ENCODE results near the gene HSPA1B.
"Not testable (repeated sequence)": the region's sequence is repeated elsewhere in the genome, so short reads cannot be mapped to it uniquely, and the experiment has no call there.

The HSPA1B gene

GRCh38 chr6:31826793-31827285 lies 699 bp upstream of the HSPA1B start:
- DNase-seq (ENCODE audit: low read depth in 1 of 2, low spot score in 1 of 2) = no peak

GRCh38 chr6:31829633-31830283 lies 2.2 kb downstream of the HSPA1B start:
- DNase-seq (ENCODE audit: low read depth in 1 of 2, low spot score in 1 of 2) = no peak

GRCh38 chr6:31830886-31831335 lies 3.4 kb downstream of the HSPA1B start:
- no peak for DNase-seq (ENCODE audit: low read depth in 1 of 2, low spot score in 1 of 2)

- no peak for DNase-seq (ENCODE audit: low read depth in 1 of 2, low spot score in 1 of 2)
Measured at GRCh38 chr6:31831350-31832215, 4.0 kb downstream of the HSPA1B start.

GRCh38 chr6:31834367-31835250 lies 7.1 kb downstream of the HSPA1B start:
- DNase-seq (ENCODE audit: low read depth in 1 of 2, low spot score in 1 of 2) = peak; percentile 66 to 67

GRCh38 chr6:31836047-31836473 lies 8.5 kb downstream of the HSPA1B start:
- no peak for DNase-seq (ENCODE audit: low read depth in 1 of 2, low spot score in 1 of 2)

- DNase-seq (ENCODE audit: low read depth in 1 of 2, low spot score in 1 of 2) = no peak
Measured at GRCh38 chr6:31836474-31837368, 9.2 kb downstream of the HSPA1B start.

GRCh38 chr6:31837369-31838113 lies 10.0 kb downstream of the HSPA1B start:
- no peak for DNase-seq (ENCODE audit: low read depth in 1 of 2, low spot score in 1 of 2)

GRCh38 chr6:31838114-31838553 lies 10.6 kb downstream of the HSPA1B start:
- DNase-seq (ENCODE audit: low read depth in 1 of 2, low spot score in 1 of 2) = not testable (repeated sequence)

- no peak for DNase-seq (ENCODE audit: low read depth in 1 of 2, low spot score in 1 of 2)
Measured at GRCh38 chr6:31838968-31839367, 11.4 kb downstream of the HSPA1B start.

- not testable (repeated sequence) for DNase-seq (ENCODE audit: low read depth in 1 of 2, low spot score in 1 of 2)
Measured at GRCh38 chr6:31839779-31840126, 12.2 kb downstream of the HSPA1B start.

- no peak for DNase-seq (ENCODE audit: low read depth in 1 of 2, low spot score in 1 of 2)
Measured at GRCh38 chr6:31842053-31842452, 14.5 kb downstream of the HSPA1B start.

GRCh38 chr6:31844507-31844906 lies 17.0 kb downstream of the HSPA1B start:
- no peak for DNase-seq (ENCODE audit: low read depth in 1 of 2, low spot score in 1 of 2)

- DNase-seq (ENCODE audit: low read depth in 1 of 2, low spot score in 1 of 2) = no peak
Measured at GRCh38 chr6:31847276-31847978, 19.9 kb downstream of the HSPA1B start.

- no peak for DNase-seq (ENCODE audit: low read depth in 1 of 2, low spot score in 1 of 2)
Measured at GRCh38 chr6:31850765-31851484, 23.4 kb downstream of the HSPA1B start.

- no peak for DNase-seq (ENCODE audit: low read depth in 1 of 2, low spot score in 1 of 2)
Measured at GRCh38 chr6:31851485-31851832, 23.9 kb downstream of the HSPA1B start.

- DNase-seq (ENCODE audit: low read depth in 1 of 2, low spot score in 1 of 2) = not testable (repeated sequence)
Measured at GRCh38 chr6:31851980-31852718, 24.6 kb downstream of the HSPA1B start.

- DNase-seq (ENCODE audit: low read depth in 1 of 2, low spot score in 1 of 2) = not testable (repeated sequence)
Measured at GRCh38 chr6:31857774-31858173, 30.2 kb downstream of the HSPA1B start.
